Peyer's patch (tissue), 4 donors: Measurements from ENCODE around the gene ARL5C.

Source experiments
- CTCF ChIP-seq, 6 experiments: fragments of 450-650 bp in 4 of 6; fragments of 200-600 bp in 2 of 6; sonication (generic) in 1 of 6; IDR thresholded peaks; one replicate each; pipeline ENCODE4 v1.5.1; 2017 to 2019; ENCODE audit warnings: antibody characterized with exemption in 6 of 6, mild to moderate bottlenecking in 3 of 6, moderate library complexity in 1 of 6
- POLR2A ChIP-seq, 2 donors: fragments of 450-650 bp; IDR thresholded peaks; one replicate each; pipeline ENCODE4 v1.5.1; 2017; ENCODE audit warnings: antibody characterized with exemption in 2 of 2, mild to moderate bottlenecking in 2 of 2, moderate library complexity in 2 of 2

GRCh38 chr17:39178536-39178935 is 12.6 kb upstream of the ARL5C start:
- TF ChIP-seq CTCF (IDR thresholded peaks at IDR 0.05) (no peak), POLR2A (IDR thresholded peaks at IDR 0.05) (no peak)
